GM18505 (cell line): ENCODE data around the gene CSF3R.

ENCODE experiments used
- ATAC-seq: cut with Tn5 transposase; IDR thresholded peaks from one replicate; pipeline ENCODE4 v1.9.1; 2021; ENCODE audit not compliant: unreplicated experiment
- POLR2A ChIP-seq: IDR thresholded peaks from 4 replicates; pipeline ENCODE4 v1.6.1; 2011; ENCODE audit warnings: borderline replicate concordance; ENCODE audit not compliant: insufficient read depth, insufficient read length; ENCODE audit errors: extremely low read depth

Gene CSF3R

GRCh38 chr1:36482724-36483388 lies at the start of gene CSF3R:
CSF3R (minus strand) TSS chr1:36482913; CDS start chr1:36479496, 3,417 bp downstream.
- no peak for TF ChIP-seq POLR2A
- ATAC-seq: no peak

GRCh38 chr1:36531833-36532232 lies 49.1 kb upstream of the CSF3R start:
- ATAC-seq: no peak
- no peak for TF ChIP-seq POLR2A

GRCh38 chr1:36530791-36531190 lies 48.1 kb upstream of the CSF3R start:
- ATAC-seq: no peak
- TF ChIP-seq POLR2A: no peak

DNA sequence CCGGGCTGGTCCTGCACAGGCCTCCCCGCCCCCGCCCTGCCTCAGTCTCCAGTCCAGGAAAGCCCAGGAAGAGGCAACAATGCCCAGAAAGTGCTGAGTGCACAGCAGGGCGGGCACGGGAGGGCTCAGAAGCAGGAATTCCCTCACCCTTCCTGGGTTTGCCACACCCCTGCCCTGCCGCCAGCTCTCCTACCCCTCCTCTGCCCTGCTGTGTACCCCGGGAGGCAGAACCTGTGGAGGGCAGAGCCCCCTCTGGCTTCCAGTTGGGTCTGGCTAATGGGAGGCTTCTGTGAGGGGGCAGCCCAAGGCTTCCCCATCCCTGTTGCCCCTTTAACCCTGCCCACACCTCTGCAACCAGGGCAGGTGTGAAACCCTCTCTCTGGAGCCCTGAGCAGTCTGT lies 47.5 kb upstream of the CSF3R start:
- no peak for ATAC-seq

GRCh38 chr1:36529769-36530260 lies 47.1 kb upstream of the CSF3R start:
- no peak for TF ChIP-seq POLR2A
- no peak for ATAC-seq

More for the DNA sequence above, 47.5 kb upstream of the CSF3R start:
- no peak for TF ChIP-seq POLR2A

GRCh38 chr1:36528361-36529349 lies 45.9 kb upstream of the CSF3R start:
- no peak for ATAC-seq
- no peak for TF ChIP-seq POLR2A

- no peak for ATAC-seq
- no peak for TF ChIP-seq POLR2A
Measured at GRCh38 chr1:36525166-36525565, 42.5 kb upstream of the CSF3R start.

DNA sequence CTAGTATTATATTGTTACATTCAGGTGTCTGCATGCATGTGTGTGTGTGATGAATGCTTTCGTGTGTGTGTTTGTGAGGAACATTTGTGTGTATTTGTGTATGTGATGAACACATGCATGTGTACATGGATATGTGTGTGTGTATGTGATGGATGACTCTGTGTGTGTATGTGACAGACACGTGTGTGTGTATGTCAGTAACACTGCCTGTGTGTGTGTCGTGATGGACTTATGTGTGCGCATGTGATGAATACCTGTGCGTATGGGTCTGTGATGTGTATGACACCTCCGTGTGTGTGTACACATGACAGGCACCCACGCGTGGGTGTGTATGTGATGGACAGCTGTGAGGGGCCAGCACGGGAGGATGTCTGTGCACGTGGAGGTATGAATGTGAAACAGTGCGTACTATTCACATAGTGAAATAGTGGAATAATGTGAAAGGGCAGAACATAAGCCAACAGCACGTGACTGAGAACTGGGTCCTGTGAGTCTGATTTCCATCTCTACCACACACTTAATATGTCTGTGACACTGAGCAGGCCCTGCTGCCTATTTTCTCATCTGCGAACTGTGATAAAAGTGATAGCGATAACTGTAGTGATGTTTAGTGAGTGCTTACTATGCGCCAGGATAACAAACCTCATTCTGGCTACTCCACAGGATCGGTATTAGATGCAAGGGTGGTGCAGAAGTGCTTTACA lies 41.8 kb upstream of the CSF3R start:
- TF ChIP-seq POLR2A: no peak
- no peak for ATAC-seq

- ATAC-seq: no peak
- no peak for TF ChIP-seq POLR2A
Measured at GRCh38 chr1:36523850-36524249, 41.1 kb upstream of the CSF3R start.

DNA sequence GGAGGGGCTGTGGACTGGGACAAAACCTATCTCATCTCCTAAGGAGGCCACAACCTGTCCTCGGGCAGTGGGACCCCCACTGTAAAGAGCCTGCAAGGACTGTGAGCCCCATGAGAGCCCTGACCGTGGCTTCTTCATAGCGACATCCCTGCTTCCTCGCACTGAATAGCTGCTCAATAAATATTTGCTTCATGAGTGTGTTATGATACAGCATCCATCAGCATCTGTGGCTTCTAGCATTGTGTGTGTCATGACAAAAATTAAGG lies 40.5 kb upstream of the CSF3R start:
- no peak for ATAC-seq
- TF ChIP-seq POLR2A: no peak

DNA sequence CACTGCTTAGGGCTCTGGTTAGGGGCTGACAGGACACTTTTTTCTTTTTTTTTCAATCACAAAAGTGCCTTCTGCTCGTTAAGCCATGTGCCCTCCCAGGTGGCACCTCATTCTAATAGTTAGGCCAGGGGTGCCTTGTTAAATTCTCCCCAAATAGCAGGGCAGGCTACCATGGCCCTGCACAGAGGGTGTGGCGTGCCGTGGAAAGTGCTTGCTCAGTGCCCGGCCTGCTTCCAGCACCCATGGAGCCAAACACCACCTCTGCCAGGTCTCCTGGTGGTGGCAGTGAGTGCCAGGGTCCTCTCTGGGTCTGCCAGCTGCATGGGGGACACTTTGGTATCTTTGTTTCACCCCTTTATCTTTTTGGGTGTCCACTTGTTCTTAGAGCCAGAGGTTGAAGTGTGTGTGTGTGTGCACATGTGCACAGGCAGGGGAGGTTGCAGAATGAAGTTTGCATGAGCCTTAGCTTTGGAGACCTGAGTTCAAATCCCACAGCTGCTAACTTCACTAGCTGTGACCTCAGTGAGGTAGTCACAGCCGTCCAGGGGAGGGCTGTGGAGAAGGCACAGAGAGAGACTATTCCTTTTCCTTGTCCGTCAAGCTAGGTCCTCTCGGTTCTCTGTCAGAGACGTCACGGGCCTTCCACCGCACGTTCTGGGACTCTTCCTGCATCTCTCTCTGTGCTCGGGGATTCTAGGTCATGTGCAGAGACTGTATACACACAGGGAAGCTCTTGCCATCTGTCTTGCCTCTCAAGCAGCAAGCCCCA lies 39.9 kb upstream of the CSF3R start:
- ATAC-seq: no peak
- no peak for TF ChIP-seq POLR2A

- ATAC-seq: no peak
- no peak for TF ChIP-seq POLR2A
Measured at GRCh38 chr1:36522021-36522420, 39.3 kb upstream of the CSF3R start.

- no peak for TF ChIP-seq POLR2A
- ATAC-seq: no peak
Measured at GRCh38 chr1:36520771-36521420, 38.2 kb upstream of the CSF3R start.

- no peak for TF ChIP-seq POLR2A
- ATAC-seq: no peak
Measured at GRCh38 chr1:36520056-36520455, 37.3 kb upstream of the CSF3R start.
